Measurements from ENCODE around the gene CNNM4. TPM values are rescaled to one million over a fixed set of nuclear protein-coding genes. Genes with fewer than 3 reads are reported as not detected.
A peak's percentile ranks its signal among the peaks of the same experiment; 100 is the strongest.

The CNNM4 gene
- total RNA-seq, 2 experiments from 2014 or later = 8.2 to 8.3 TPM

- Mint-ChIP-seq H3K27me3 (no peaks in the 10 kb centered on the region), H3K27ac (peak overlapping the region; percentile 3), H3K9me3 (no peaks in the 10 kb centered on the region), H3K4me3 (no peak overlapping the region), H3K4me1 (peaks cover 52% of the 10 kb centered on the region), H3K36me3 (ENCODE audit: low read depth) (peaks cover 34% of the 10 kb centered on the region)
- POLR2A ChIA-PET = interaction anchor here (0.6 kb wide), 1 partner anchor 47 kb away, joined by 3 read pairs; no protein-coding TSS in a partner anchor
- no peak for DNase-seq
- CTCF ChIA-PET = interaction anchor here (0.7 kb wide), 1 partner anchor 12 kb away, joined by 3 read pairs; no protein-coding TSS in a partner anchor
Observed at GRCh38 chr2:96821113-96821675, 60.5 kb downstream of the CNNM4 start.

GRCh38 chr2:96822786-96823185 is 62.1 kb downstream of the CNNM4 start:
- CTCF ChIA-PET = no interaction called here
- Mint-ChIP-seq H3K27ac (no peak overlapping the region), H3K27me3 (no peaks in the 10 kb centered on the region), H3K4me3 (no peak overlapping the region), H3K9me3 (no peaks in the 10 kb centered on the region), H3K4me1 (peaks cover 46% of the 10 kb centered on the region), H3K36me3 (ENCODE audit: low read depth) (peaks cover 43% of the 10 kb centered on the region)
- no peak for DNase-seq
- POLR2A ChIA-PET = no interaction called here

DNA sequence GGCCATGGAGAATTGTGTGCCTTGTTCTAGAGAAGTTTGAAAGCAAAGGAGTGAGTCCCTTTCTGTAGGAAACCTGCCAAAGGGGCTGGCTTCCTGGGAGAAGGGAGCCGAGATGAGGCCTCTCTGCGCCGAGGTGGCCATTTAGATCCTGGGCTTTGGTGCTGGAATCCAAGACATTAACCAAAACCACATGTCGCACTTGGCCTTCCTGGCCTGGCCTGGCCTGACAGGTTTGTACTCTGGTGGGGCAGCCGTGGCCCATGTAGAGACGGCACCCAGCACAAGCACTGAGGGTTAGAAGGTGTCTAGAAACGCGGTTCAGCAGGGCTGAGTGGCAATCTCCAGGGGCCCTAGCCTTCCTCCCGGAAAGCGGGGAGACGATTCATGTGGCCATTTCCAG is 62.5 kb downstream of the CNNM4 start:
- Mint-ChIP-seq H3K4me3 (no peak overlapping the region), H3K4me1 (peaks cover 42% of the 10 kb centered on the region), H3K27ac (no peak overlapping the region), H3K36me3 (ENCODE audit: low read depth) (peaks cover 40% of the 10 kb centered on the region), H3K9me3 (no peaks in the 10 kb centered on the region), H3K27me3 (no peaks in the 10 kb centered on the region)
- no peak for DNase-seq
- ChIA-PET POLR2A (no interaction called here), CTCF (no interaction called here)

- no peak for DNase-seq
- H3K36me3 Mint-ChIP-seq (ENCODE audit: low read depth) = peaks cover 39% of the 10 kb centered on the region
- peaks cover 31% of the 10 kb centered on the region for H3K4me1 Mint-ChIP-seq
- POLR2A ChIA-PET = interaction anchor here (0.5 kb wide), 1 partner anchor 1623 kb away, joined by 7 read pairs; no protein-coding TSS in a partner anchor
- H3K4me3 Mint-ChIP-seq = no peak overlapping the region
- no peaks in the 10 kb centered on the region for H3K27me3 Mint-ChIP-seq
- H3K27ac Mint-ChIP-seq = no peak overlapping the region
- CTCF ChIA-PET = interaction anchor here (0.6 to 1.6 kb wide), 3 partner anchors 8 to 34 kb away, joined by 5 to 6 read pairs (median 5); partner anchors contain the start of genes ANKRD39 and CNNM3
- H3K9me3 Mint-ChIP-seq = no peaks in the 10 kb centered on the region
Observed at GRCh38 chr2:96824079-96824870, 63.6 kb downstream of the CNNM4 start.

DNA sequence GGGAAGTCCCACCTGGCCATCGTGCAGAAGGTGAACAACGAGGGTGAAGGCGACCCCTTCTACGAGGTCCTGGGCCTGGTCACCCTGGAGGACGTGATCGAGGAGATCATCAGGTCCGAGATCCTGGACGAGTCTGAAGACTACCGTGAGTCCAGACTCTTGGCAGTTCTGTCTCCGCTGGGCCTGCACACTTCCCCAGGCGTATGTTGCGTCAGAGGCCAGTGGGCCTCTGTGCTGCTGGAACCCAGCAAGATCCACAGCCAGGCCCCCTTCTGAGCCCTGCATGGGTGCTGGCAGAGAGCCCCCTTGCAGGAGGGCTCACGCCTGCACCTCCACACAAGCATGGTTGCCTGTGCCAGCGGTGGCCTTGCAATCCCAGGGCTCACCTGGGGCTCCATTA is 64.4 kb downstream of the CNNM4 start:
- no peak overlapping the region for H3K4me3 Mint-ChIP-seq
- CTCF ChIA-PET = interaction anchor here (0.6 to 1.6 kb wide), 3 partner anchors 9 to 33 kb away, joined by 3 to 6 read pairs (median 5); partner anchors contain the start of genes ANKRD39 and CNNM3
- H3K27me3 Mint-ChIP-seq = no peaks in the 10 kb centered on the region
- no peak for DNase-seq
- H3K36me3 Mint-ChIP-seq (ENCODE audit: low read depth) = peaks cover 40% of the 10 kb centered on the region
- no peaks in the 10 kb centered on the region for H3K9me3 Mint-ChIP-seq
- peaks cover 26% of the 10 kb centered on the region for H3K4me1 Mint-ChIP-seq
- no peak overlapping the region for H3K27ac Mint-ChIP-seq
- POLR2A ChIA-PET = interaction anchor here (0.6 to 0.7 kb wide), 2 partner anchors 15 to 18 kb away, joined by 3 read pairs; no protein-coding TSS in a partner anchor

DNA sequence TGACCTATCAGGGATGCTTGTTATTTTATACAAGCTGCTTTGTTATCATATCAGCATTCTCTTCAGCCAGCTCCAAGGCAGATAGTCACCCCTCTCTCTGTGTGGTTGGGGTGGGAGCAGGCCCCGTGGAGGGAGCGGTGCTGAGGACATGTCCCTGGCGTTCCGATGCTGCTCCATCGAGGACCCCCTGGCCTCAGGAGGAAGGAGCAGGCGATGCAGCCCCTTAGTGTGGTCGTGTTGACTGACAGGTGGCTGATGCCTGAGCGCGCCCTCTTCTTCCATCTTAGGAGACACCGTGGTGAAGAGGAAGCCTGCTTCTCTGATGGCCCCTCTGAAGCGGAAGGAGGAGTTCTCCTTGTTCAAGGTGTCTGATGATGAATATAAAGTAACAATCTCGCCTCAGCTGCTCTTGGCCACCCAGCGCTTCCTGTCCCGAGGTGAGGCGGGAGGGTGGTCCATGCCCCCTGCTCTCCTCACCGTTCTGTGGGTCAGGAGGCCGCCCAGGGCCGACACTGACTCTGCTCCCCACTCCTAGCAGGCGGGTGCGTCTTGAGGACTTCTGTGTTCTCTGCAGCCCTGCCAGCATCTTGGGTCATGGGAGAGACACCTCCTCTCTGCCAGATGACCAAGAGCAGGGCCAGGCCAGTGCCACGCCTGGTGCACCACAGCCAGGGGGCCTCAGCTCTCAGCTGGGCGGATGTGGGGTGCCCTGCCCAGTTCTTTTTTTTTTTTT is 66.0 kb downstream of the CNNM4 start:
- Mint-ChIP-seq H3K4me1 (peaks cover 9% of the 10 kb centered on the region), H3K27me3 (no peaks in the 10 kb centered on the region), H3K36me3 (ENCODE audit: low read depth) (peaks cover 44% of the 10 kb centered on the region), H3K27ac (no peak overlapping the region), H3K9me3 (no peaks in the 10 kb centered on the region), H3K4me3 (no peak overlapping the region)
- no peak for DNase-seq
- ChIA-PET CTCF (interaction anchor here (0.7 kb wide), 1 partner anchor 13 kb away, joined by 3 read pairs; no protein-coding TSS in a partner anchor), POLR2A (no interaction called here)

DNA sequence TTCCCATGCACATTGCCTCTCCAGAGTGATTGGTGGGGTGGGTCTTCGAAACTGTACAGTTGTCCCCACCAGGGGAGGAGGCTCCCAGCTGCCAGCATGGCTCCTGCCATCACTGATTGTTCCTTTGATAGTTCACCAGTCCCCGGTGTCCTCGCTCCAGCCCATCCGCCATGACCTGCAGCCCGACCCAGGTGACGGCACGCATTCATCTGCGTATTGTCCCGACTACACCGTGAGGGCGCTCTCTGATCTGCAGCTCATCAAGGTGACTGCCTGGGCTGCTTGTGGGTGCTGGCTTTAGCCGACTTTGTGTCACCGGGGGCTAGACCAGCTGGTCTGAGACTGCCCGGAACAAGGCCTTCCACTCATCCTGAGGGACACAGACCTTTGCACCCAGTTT is 67.7 kb downstream of the CNNM4 start:
- H3K36me3 Mint-ChIP-seq (ENCODE audit: low read depth) = peaks cover 51% of the 10 kb centered on the region

GRCh38 chr2:96828874-96829273 is 68.2 kb downstream of the CNNM4 start:
- peaks cover 54% of the 10 kb centered on the region for H3K36me3 Mint-ChIP-seq (ENCODE audit: low read depth)
- H3K9me3 Mint-ChIP-seq = no peaks in the 10 kb centered on the region
- no peak for DNase-seq
- POLR2A ChIA-PET = no interaction called here
- no peaks in the 10 kb centered on the region for H3K27me3 Mint-ChIP-seq
- H3K27ac Mint-ChIP-seq = no peak overlapping the region
- CTCF ChIA-PET = interaction anchor here (0.6 kb wide), 1 partner anchor 84 kb away, joined by 3 read pairs; no protein-coding TSS in a partner anchor
- no peak overlapping the region for H3K4me3 Mint-ChIP-seq
- H3K4me1 Mint-ChIP-seq = peaks cover 6% of the 10 kb centered on the region

More for the DNA sequence above, 67.7 kb downstream of the CNNM4 start:
- ChIA-PET POLR2A (no interaction called here), CTCF (interaction anchor here (0.6 kb wide), 1 partner anchor 84 kb away, joined by 3 read pairs; no protein-coding TSS in a partner anchor)
- no peaks in the 10 kb centered on the region for H3K27me3 Mint-ChIP-seq
- no peak for DNase-seq
- H3K4me1 Mint-ChIP-seq = peaks cover 6% of the 10 kb centered on the region
- no peaks in the 10 kb centered on the region for H3K9me3 Mint-ChIP-seq
- H3K27ac Mint-ChIP-seq = no peak overlapping the region
- H3K4me3 Mint-ChIP-seq = no peak overlapping the region

GRCh38 chr2:96830044-96830562 is 69.4 kb downstream of the CNNM4 start:
- CTCF ChIA-PET = no interaction called here
- H3K27me3 Mint-ChIP-seq = no peaks in the 10 kb centered on the region

GRCh38 chr2:96831679-96832078 is 71.0 kb downstream of the CNNM4 start:
- Mint-ChIP-seq H3K4me1 (peaks cover 3% of the 10 kb centered on the region), H3K36me3 (ENCODE audit: low read depth) (peaks cover 46% of the 10 kb centered on the region), H3K4me3 (no peak overlapping the region), H3K27ac (peak overlapping the region; percentile 1), H3K27me3 (no peaks in the 10 kb centered on the region), H3K9me3 (no peaks in the 10 kb centered on the region)
- no peak for DNase-seq
- POLR2A ChIA-PET = no interaction called here
- CTCF ChIA-PET = no interaction called here

More at GRCh38 chr2:96830044-96830562, 69.4 kb downstream of the CNNM4 start:
- no peak for DNase-seq
- H3K36me3 Mint-ChIP-seq (ENCODE audit: low read depth) = peaks cover 57% of the 10 kb centered on the region
- H3K9me3 Mint-ChIP-seq = no peaks in the 10 kb centered on the region
- peaks cover 3% of the 10 kb centered on the region for H3K4me1 Mint-ChIP-seq
- peak overlapping the region; percentile 77 for H3K27ac Mint-ChIP-seq
- POLR2A ChIA-PET = no interaction called here
- H3K4me3 Mint-ChIP-seq = no peak overlapping the region

DNA sequence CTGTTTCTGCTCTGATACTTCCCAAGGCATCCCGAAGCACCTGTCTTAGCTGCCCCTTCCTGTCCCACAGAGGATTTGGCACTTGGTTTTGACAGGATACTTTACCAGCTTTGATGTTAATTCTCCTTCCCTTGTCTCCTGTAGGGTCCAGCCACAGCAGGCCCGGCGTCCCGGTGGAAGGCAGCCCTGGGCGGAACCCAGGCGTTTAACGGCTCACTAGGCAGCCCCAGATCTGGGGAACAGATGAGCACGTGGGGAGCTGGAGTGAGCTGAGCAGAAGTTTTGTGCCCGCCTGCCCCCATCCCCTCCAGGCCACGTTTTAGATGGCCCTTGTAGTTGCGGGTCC is 71.7 kb downstream of the CNNM4 start:
- no peak for DNase-seq
- Mint-ChIP-seq H3K27me3 (no peaks in the 10 kb centered on the region), H3K4me1 (peaks cover 3% of the 10 kb centered on the region), H3K9me3 (no peaks in the 10 kb centered on the region), H3K27ac (no peak overlapping the region), H3K36me3 (ENCODE audit: low read depth) (peaks cover 43% of the 10 kb centered on the region), H3K4me3 (no peak overlapping the region)
- CTCF ChIA-PET = no interaction called here
- POLR2A ChIA-PET = no interaction called here

- CTCF ChIA-PET = interaction anchor here (0.6 to 1.7 kb wide), 3 partner anchors 12 to 509 kb away, joined by 3 to 5 read pairs (median 4); partner anchors contain the start of gene ANKRD39
- POLR2A ChIA-PET = no interaction called here
Observed at GRCh38 chr2:96832754-96833507, 72.2 kb downstream of the CNNM4 start.

More at GRCh38 chr2:96832754-96833507, 72.2 kb downstream of the CNNM4 start:
- Mint-ChIP-seq H3K36me3 (ENCODE audit: low read depth) (peaks cover 39% of the 10 kb centered on the region), H3K27me3 (no peaks in the 10 kb centered on the region), H3K4me1 (peaks cover 3% of the 10 kb centered on the region), H3K9me3 (no peaks in the 10 kb centered on the region), H3K4me3 (no peak overlapping the region), H3K27ac (no peak overlapping the region)
- no peak for DNase-seq

All from activated CD4-positive, alpha-beta T cell treated with anti-CD3 and anti-CD28 coated beads, Interleukin-2, amount 10 ng/mL, durations not matched to agents 7 days and 5 days (primary cell).